Measurements from ENCODE around the gene RTL3.

DNA sequence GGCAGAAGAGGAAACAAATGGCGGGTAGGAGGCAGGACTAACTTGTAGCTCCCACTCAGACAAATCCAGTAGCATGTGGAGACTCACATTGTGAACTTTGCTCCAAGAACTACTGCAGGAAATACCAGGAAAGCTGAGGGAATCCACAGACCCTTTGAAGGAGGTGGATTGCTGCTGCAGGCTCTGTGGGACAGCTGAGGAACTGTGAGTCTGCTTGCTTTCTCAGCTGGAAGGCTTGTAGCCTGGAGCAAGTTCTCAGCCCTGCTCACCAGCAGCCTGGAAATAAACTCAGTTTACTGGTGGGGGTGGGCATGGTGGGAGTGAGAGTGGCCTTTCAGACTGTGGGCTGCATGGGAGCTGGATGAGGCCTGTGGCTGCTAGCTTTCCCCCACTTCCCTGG, 16.0 kb downstream of the RTL3 start:
- no peak for TF ChIP-seq EZH2 (IDR thresholded peaks at IDR 0.05; ENCODE audit: borderline replicate concordance, low read length)
- TF ChIP-seq, protein P1, sequence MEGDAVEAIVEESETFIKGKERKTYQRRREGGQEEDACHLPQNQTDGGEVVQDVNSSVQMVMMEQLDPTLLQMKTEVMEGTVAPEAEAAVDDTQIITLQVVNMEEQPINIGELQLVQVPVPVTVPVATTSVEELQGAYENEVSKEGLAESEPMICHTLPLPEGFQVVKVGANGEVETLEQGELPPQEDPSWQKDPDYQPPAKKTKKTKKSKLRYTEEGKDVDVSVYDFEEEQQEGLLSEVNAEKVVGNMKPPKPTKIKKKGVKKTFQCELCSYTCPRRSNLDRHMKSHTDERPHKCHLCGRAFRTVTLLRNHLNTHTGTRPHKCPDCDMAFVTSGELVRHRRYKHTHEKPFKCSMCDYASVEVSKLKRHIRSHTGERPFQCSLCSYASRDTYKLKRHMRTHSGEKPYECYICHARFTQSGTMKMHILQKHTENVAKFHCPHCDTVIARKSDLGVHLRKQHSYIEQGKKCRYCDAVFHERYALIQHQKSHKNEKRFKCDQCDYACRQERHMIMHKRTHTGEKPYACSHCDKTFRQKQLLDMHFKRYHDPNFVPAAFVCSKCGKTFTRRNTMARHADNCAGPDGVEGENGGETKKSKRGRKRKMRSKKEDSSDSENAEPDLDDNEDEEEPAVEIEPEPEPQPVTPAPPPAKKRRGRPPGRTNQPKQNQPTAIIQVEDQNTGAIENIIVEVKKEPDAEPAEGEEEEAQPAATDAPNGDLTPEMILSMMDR (conservative IDR thresholded peaks at IDR 0.05 in 1 of 2, IDR thresholded peaks at IDR 0.05 in 1 of 2; ENCODE audit: extremely low read depth in 1 of 2, insufficient read depth in 1 of 2, low read depth in 1 of 2, low read length in 2 of 2): no peak
